ENCODE measurements around the gene TGIF1.
"Not testable (repeated sequence)": the region's sequence is repeated elsewhere in the genome, so short reads cannot be mapped to it uniquely, and the experiment has no call there.

Gene TGIF1

DNA sequence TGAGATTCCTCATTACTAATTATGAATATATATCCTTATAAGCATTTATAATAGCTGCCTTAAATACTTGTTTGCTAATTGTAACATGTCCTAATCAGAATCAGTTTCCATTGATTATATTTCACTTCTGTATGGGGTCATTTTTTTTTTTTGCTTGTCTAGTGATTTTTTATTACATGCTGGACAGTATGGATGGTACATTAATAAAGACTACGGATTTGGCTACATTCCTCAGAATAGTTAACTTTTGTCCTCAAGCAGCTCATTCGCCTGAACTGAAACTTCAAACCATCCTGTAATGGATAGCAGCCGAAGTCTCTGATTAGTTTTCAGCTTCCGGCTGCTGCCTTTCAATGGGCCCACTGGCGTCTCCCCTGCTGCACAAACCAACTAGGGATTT, 11.7 kb downstream of the TGIF1 start:
- no peak overlapping the region for H3K4me3 ChIP-seq (ENCODE audit: low read depth, low read length)
- TF ChIP-seq, protein P1, sequence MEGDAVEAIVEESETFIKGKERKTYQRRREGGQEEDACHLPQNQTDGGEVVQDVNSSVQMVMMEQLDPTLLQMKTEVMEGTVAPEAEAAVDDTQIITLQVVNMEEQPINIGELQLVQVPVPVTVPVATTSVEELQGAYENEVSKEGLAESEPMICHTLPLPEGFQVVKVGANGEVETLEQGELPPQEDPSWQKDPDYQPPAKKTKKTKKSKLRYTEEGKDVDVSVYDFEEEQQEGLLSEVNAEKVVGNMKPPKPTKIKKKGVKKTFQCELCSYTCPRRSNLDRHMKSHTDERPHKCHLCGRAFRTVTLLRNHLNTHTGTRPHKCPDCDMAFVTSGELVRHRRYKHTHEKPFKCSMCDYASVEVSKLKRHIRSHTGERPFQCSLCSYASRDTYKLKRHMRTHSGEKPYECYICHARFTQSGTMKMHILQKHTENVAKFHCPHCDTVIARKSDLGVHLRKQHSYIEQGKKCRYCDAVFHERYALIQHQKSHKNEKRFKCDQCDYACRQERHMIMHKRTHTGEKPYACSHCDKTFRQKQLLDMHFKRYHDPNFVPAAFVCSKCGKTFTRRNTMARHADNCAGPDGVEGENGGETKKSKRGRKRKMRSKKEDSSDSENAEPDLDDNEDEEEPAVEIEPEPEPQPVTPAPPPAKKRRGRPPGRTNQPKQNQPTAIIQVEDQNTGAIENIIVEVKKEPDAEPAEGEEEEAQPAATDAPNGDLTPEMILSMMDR (IDR thresholded peaks at IDR 0.05; ENCODE audit: control insufficient read depth, extremely low read depth, insufficient read depth), result no peak
- no peak for DNase-seq (ENCODE audit: low read depth)

DNA sequence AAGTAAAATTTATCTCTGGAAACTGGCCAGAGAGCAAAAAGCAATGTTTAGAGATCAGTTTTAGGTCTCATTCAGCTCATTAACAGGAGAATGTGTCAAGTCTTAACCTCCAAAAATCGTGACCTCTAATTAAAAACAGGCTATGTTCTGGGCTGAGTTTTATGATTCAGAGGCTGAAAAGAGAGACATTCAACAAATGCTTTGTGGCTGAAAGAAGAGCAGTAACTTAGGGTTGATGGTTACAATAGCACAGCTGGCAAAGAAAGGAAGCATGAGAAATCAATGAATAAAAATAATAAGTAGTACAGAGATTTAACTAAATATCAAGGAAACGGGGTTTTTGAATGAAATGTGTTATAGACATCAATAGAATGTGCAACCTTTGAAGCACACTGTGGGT, 13.1 kb downstream of the TGIF1 start:
- DNase-seq (ENCODE audit: low read depth), result no peak
- TF ChIP-seq, protein P1 (IDR thresholded peaks at IDR 0.05; ENCODE audit: control insufficient read depth, extremely low read depth, insufficient read depth), result no peak
- no peak overlapping the region for H3K4me3 ChIP-seq (ENCODE audit: low read depth, low read length)

DNA sequence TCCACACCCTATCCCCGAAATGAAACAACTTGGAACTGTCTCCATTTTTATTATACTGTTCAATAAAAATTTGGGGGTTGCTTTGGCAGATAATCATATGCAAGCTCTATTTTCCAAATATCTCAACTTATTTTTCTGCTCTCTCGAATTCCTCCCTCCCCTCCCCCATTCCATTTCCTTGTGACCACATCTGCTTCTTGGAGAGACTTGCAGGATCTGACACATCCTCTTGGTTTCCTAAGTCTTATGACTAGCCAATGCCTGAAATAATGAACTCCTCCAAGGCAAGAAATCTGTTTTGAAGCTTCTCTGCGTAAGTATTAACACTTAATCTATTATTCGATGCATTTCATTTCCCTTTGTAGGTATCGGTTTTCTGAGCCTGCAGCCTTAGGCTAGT, 16.1 kb downstream of the TGIF1 start:
- H3K4me3 ChIP-seq (ENCODE audit: low read depth, low read length), result no peak overlapping the region
- TF ChIP-seq, protein P1 (IDR thresholded peaks at IDR 0.05; ENCODE audit: control insufficient read depth, extremely low read depth, insufficient read depth), result no peak

DNA sequence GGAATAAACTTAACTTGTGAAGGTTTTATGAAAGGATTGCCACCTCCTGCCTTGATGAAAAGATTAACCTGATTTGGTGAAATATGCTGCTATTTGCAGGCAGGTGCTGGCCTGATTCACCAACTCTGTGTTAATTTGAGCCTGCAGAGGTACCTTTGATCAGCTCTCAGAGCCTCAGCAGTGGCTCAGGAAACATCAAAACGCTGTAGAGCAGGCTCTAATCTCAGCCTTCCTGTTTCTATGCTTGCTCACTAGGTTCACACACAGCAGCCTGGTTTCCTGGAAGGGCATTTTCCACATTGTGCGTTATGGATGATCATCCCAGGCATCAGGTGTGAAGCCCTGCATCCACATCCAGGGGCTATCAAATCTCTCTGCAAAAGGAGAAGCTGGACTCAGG, 16.9 kb downstream of the TGIF1 start:
- TF ChIP-seq, protein P1 (IDR thresholded peaks at IDR 0.05; ENCODE audit: control insufficient read depth, extremely low read depth, insufficient read depth), result no peak
- H3K4me3 ChIP-seq (ENCODE audit: low read depth, low read length), result no peak overlapping the region
- DNase-seq (ENCODE audit: low read depth), result no peak

More for the DNA sequence above, 16.1 kb downstream of the TGIF1 start:
- DNase-seq (ENCODE audit: low read depth), result no peak

DNA sequence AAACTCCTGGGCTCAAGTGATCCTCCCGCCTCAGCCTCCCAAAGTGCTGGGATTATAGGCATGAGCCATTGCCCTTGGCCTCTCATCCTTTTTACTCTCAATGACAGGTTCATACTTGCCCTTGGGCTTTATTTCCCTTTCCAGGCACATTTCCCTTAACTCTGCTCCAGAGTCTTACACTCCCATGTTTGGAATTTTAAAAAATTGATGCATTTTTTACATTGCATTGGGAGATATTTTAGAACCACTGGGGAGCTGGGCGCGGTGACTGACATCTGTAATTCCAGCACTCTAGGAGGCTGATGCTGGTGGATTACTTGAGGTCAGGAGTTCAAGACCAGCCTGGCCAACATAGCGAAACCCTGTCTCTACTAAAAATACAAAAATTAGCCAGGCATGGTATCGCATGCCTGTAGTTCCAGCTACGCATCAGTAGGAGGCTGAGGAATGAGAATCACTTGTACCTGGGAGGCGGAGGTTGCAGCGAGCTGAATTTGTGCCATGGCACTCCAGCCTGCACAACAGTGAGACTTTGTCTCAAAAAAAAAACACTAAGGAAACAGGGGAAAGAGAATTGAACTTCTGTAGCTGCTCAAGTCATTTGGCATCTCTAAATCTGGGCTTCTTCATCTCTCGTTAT, 18.2 kb downstream of the TGIF1 start:
- TF ChIP-seq, protein P1 (IDR thresholded peaks at IDR 0.05; ENCODE audit: control insufficient read depth, extremely low read depth, insufficient read depth), result no peak
- DNase-seq (ENCODE audit: low read depth), result no peak
- H3K4me3 ChIP-seq (ENCODE audit: low read depth, low read length), result no peak overlapping the region

DNA sequence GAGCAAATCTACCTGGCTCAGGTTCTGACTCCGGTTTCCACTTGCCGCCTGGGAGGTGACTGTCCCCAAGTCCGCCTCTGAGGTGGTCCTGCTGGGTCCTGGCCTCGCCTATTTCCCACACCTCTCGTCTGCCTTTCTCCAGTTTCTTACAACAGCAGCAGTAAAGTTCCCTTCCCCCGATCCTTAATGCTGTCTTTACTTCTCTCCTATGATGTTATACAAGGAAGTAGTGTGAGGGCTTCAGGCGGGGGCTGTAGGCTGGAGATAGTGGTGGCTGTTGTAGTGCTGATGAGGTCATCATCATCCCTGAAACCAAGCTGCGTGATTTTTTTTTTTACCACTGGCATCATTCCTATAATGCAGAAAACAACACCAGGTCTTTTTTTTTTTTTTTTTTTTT, 18.9 kb downstream of the TGIF1 start:
- TF ChIP-seq, protein P1 (IDR thresholded peaks at IDR 0.05; ENCODE audit: control insufficient read depth, extremely low read depth, insufficient read depth), result no peak
- H3K4me3 ChIP-seq (ENCODE audit: low read depth, low read length), result no peak overlapping the region
- DNase-seq (ENCODE audit: low read depth), result no peak

DNA sequence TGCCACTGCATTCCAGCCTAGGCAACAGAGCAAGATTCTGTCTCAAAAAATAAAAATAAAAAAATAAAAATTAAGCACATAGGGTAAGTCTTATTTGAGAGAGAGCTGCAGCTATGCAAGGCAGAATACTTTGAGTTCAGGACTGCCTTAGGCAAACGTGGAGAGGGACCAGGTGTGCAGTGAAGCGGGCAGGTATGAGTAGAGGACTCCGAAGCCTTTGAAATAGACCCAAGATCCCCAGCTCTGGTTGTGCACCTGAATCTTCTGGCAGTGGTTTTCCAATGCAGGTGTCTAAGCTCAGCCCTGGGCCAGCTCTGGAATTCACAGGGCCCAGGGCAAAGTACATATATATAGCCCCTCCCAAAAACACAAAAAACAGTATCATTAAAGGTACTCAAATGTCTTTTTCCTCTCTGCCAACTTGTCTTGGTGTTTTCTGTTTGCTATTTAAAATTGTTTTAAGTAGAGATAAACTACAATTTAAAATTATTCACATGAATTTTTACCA, 21.2 kb downstream of the TGIF1 start:
- TF ChIP-seq, protein P1 (IDR thresholded peaks at IDR 0.05; ENCODE audit: control insufficient read depth, extremely low read depth, insufficient read depth), result no peak
- no peak overlapping the region for H3K4me3 ChIP-seq (ENCODE audit: low read depth, low read length)
- DNase-seq (ENCODE audit: low read depth), result no peak

DNA sequence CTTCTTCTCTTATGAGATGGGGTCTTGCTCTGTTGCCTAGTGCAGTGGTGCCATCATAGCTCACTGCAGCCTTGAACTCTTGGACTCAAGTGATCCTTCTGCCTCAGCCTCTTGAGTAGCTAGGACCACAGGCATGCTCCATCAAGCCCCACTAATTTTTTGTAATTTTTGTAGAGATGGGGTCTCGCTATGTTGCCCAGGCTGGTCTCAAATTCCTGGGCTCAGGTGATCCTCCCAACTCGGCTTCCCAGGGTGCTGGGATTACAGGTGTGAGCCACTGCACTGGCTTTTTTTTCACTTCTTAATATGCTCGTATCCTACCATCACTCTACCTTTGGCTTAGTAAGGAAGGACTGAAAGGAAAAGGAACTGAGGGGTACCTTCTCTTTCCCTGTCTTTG, 22.1 kb downstream of the TGIF1 start:
- DNase-seq (ENCODE audit: low read depth); H3K4me3 ChIP-seq (ENCODE audit: low read depth, low read length): not testable (repeated sequence)

Measured in LNCaP clone FGC (cell line).